Measurements from ENCODE around the gene XPO5. TPM values are rescaled to one million over a fixed set of nuclear protein-coding genes. Genes with fewer than 3 reads are reported as not detected.

Gene XPO5
- total RNA-seq, 4 donors from 2014 or later: 22.2 to 58.6 (median 32.9) TPM

GRCh38 chr6:43481075-43481474 lies 94.8 kb downstream of the XPO5 start:
- no peak for DNase-seq
- TF ChIP-seq, protein P1, sequence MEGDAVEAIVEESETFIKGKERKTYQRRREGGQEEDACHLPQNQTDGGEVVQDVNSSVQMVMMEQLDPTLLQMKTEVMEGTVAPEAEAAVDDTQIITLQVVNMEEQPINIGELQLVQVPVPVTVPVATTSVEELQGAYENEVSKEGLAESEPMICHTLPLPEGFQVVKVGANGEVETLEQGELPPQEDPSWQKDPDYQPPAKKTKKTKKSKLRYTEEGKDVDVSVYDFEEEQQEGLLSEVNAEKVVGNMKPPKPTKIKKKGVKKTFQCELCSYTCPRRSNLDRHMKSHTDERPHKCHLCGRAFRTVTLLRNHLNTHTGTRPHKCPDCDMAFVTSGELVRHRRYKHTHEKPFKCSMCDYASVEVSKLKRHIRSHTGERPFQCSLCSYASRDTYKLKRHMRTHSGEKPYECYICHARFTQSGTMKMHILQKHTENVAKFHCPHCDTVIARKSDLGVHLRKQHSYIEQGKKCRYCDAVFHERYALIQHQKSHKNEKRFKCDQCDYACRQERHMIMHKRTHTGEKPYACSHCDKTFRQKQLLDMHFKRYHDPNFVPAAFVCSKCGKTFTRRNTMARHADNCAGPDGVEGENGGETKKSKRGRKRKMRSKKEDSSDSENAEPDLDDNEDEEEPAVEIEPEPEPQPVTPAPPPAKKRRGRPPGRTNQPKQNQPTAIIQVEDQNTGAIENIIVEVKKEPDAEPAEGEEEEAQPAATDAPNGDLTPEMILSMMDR (IDR thresholded peaks at IDR 0.05): no peak
- no peak for TF ChIP-seq POLR2A (IDR thresholded peaks at IDR 0.05)
- H3K27me3 ChIP-seq: no peaks in the 10 kb centered on the region
- WGBS, 2 donors: 89 to 95% methylated on average over 2 of the region's 2 CpGs
- H3K27ac ChIP-seq: no peak overlapping the region
- H3K4me3 ChIP-seq (replicated peaks in 1 of 3): no peak overlapping the region
- H3K36me3 ChIP-seq: no peaks in the 10 kb centered on the region
- peaks cover 9 to 14% of the 10 kb centered on the region in 2 donors for H3K4me1 ChIP-seq
- intact Hi-C loops (cut with DNase I): no loop called here
- H3K9me3 ChIP-seq: no peaks in the 10 kb centered on the region

DNA sequence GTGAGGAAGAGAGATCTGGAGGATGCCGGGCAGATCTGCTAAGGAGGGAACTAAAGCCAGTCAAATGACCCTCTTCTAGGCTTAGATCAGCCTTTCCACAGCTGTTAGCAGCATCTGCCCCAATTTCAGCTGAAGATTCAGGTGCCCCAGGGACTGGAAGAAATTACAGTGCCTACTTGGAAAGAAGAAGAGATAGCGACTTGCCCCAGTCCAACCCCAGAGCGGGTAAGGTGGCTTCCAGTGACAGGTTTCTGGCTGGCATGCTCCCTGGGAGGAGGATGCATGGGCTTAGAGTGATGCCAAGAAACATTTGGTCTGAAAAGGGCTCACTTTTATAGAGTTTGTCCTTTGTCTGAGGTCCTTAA lies 97.8 kb downstream of the XPO5 start:
- Histone ChIP-seq H3K4me1 (peaks cover 9 to 14% of the 10 kb centered on the region in 2 donors), H3K4me3 (replicated peaks in 1 of 3) (peak overlapping the region; percentile 21 to 47 (median 22)), H3K27me3 (no peaks in the 10 kb centered on the region), H3K36me3 (no peaks in the 10 kb centered on the region), H3K27ac (peak overlapping the region in 2 of 3 donors; percentile 27 to 80), H3K9me3 (no peaks in the 10 kb centered on the region)
- intact Hi-C loops (cut with DNase I): no loop called here
- TF ChIP-seq, protein P1 (IDR thresholded peaks at IDR 0.05): no peak
- no peak for TF ChIP-seq POLR2A (IDR thresholded peaks at IDR 0.05)
- WGBS, 2 donors: 27 to 40% methylated on average over 3 of the region's 3 CpGs
- DNase-seq: no peak

- intact Hi-C loops (cut with DNase I): no loop called here
- Histone ChIP-seq H3K4me1 (peaks cover 9 to 14% of the 10 kb centered on the region in 2 donors), H3K27me3 (no peaks in the 10 kb centered on the region), H3K4me3 (replicated peaks in 1 of 3) (peak within 1 kb of the TSS; percentile 21 to 47 (median 22)), H3K36me3 (no peaks in the 10 kb centered on the region), H3K9me3 (no peaks in the 10 kb centered on the region), H3K27ac (peak within 1 kb of the TSS in 2 of 3 donors; percentile 27 to 80)
- WGBS, 2 donors: 1 to 2% methylated on average over 34 of the region's 34 CpGs
- TF ChIP-seq, protein P1 (IDR thresholded peaks at IDR 0.05): no peak
- TF ChIP-seq POLR2A (IDR thresholded peaks at IDR 0.05): peak in 1 of 2 donors; percentile 77
- DNase-seq: peak; percentile 92 to 93
Observed at GRCh38 chr6:43477235-43478007, 98.4 kb downstream of the XPO5 start, which contains the start of gene TJAP1. Gene TJAP1, plus strand, starts transcription at chr6:43477570. Its CDS starts 21,432 bp downstream, at chr6:43499002.

- H3K4me1 ChIP-seq: peaks cover 9 to 14% of the 10 kb centered on the region in 2 donors
- no peaks in the 10 kb centered on the region for H3K9me3 ChIP-seq
- no peak for TF ChIP-seq POLR2A (IDR thresholded peaks at IDR 0.05)
- TF ChIP-seq, protein P1 (IDR thresholded peaks at IDR 0.05): no peak
- no peak overlapping the region for H3K4me3 ChIP-seq (replicated peaks in 1 of 3)
- intact Hi-C loops (cut with DNase I): no loop called here
- no peaks in the 10 kb centered on the region for H3K27me3 ChIP-seq
- 35 to 39% methylated on average over 2 of the region's 2 CpGs for WGBS, 2 donors
- no peaks in the 10 kb centered on the region for H3K36me3 ChIP-seq
- H3K27ac ChIP-seq: peak overlapping the region in 2 of 3 donors; percentile 27 to 80
- DNase-seq: no peak
Observed at GRCh38 chr6:43476746-43477145, 99.1 kb downstream of the XPO5 start.

- H3K27me3 ChIP-seq: no peaks in the 10 kb centered on the region
- DNase-seq: no peak
- H3K4me3 ChIP-seq (replicated peaks in 1 of 3): no peak overlapping the region
- H3K9me3 ChIP-seq: no peaks in the 10 kb centered on the region
- WGBS, 2 donors: 78 to 81% methylated on average over 6 of the region's 6 CpGs
- H3K36me3 ChIP-seq: no peaks in the 10 kb centered on the region
- intact Hi-C loops (cut with DNase I): no loop called here
- no peak overlapping the region for H3K27ac ChIP-seq
- no peak for TF ChIP-seq POLR2A (IDR thresholded peaks at IDR 0.05)
- TF ChIP-seq, protein P1 (IDR thresholded peaks at IDR 0.05): no peak
- H3K4me1 ChIP-seq: peaks cover 9 to 14% of the 10 kb centered on the region in 2 donors
Observed at GRCh38 chr6:43475516-43475915, 100.3 kb downstream of the XPO5 start.
